ENCODE results near the gene ZFP90. TPM values are rescaled to one million over a fixed set of nuclear protein-coding genes. Genes with fewer than 3 reads are reported as not detected.
"Not testable (repeated sequence)": the region's sequence is repeated elsewhere in the genome, so short reads cannot be mapped to it uniquely, and the experiment has no call there.

Gene ZFP90
- total RNA-seq, 2 donors from 2014 or later, result 27.2 to 30.3 TPM

GRCh38 chr16:68492151-68492542 lies 46.9 kb upstream of the ZFP90 start:
- no peaks in the 10 kb centered on the region for H3K27me3 ChIP-seq (replicated peaks; ENCODE audit: insufficient read depth)
- H3K9me3 ChIP-seq, result no peaks in the 10 kb centered on the region
- no peak overlapping the region for H3K27ac ChIP-seq
- TF ChIP-seq CTCF (IDR thresholded peaks at IDR 0.05) (no peak), POLR2AphosphoS5 (IDR thresholded peaks at IDR 0.05) (no peak), POLR2A (IDR thresholded peaks at IDR 0.05) (no peak)
- DNase-seq (ENCODE audit: low spot score), result no peak
- H3K36me3 ChIP-seq, result no peaks in the 10 kb centered on the region
- intact Hi-C loops (cut with DNase I), result no loop called here
- WGBS, result 79% methylated on average over 11 of the region's 11 CpGs
- no peak overlapping the region for H3K4me3 ChIP-seq
- H3K4me1 ChIP-seq (replicated peaks), result no peaks in the 10 kb centered on the region

GRCh38 chr16:68492543-68493411 lies 46.3 kb upstream of the ZFP90 start:
- Histone ChIP-seq H3K27ac (no peak overlapping the region), H3K9me3 (no peaks in the 10 kb centered on the region), H3K4me1 (replicated peaks) (no peaks in the 10 kb centered on the region), H3K27me3 (replicated peaks; ENCODE audit: insufficient read depth) (no peaks in the 10 kb centered on the region), H3K4me3 (no peak overlapping the region), H3K36me3 (no peaks in the 10 kb centered on the region)
- no peak for DNase-seq (ENCODE audit: low spot score)
- TF ChIP-seq POLR2A (IDR thresholded peaks at IDR 0.05), result no peak
- no peak for TF ChIP-seq CTCF (IDR thresholded peaks at IDR 0.05)
- TF ChIP-seq POLR2AphosphoS5 (IDR thresholded peaks at IDR 0.05), result no peak
- WGBS, result 62% methylated on average over 6 of the region's 6 CpGs
- intact Hi-C loops (cut with DNase I), result no loop called here

- TF ChIP-seq CTCF (IDR thresholded peaks at IDR 0.05), result no peak
- no peaks in the 10 kb centered on the region for H3K4me1 ChIP-seq (replicated peaks)
- no peak overlapping the region for H3K4me3 ChIP-seq
- no peak for DNase-seq (ENCODE audit: low spot score)
- intact Hi-C loops (cut with DNase I), result no loop called here
- no peaks in the 10 kb centered on the region for H3K27me3 ChIP-seq (replicated peaks; ENCODE audit: insufficient read depth)
- H3K36me3 ChIP-seq, result no peaks in the 10 kb centered on the region
- no peak overlapping the region for H3K27ac ChIP-seq
- no peaks in the 10 kb centered on the region for H3K9me3 ChIP-seq
- 85% methylated on average over 5 of the region's 5 CpGs for WGBS
Observed at GRCh38 chr16:68493412-68494070, 45.5 kb upstream of the ZFP90 start.

GRCh38 chr16:68494261-68494660 lies 44.8 kb upstream of the ZFP90 start:
- H3K4me1 ChIP-seq (replicated peaks); H3K9me3 ChIP-seq; H3K27me3 ChIP-seq (replicated peaks; ENCODE audit: insufficient read depth); intact Hi-C loops (cut with DNase I); H3K27ac ChIP-seq; H3K4me3 ChIP-seq; DNase-seq (ENCODE audit: low spot score); H3K36me3 ChIP-seq: not testable (repeated sequence)
- WGBS, result 92% methylated on average over 5 of the region's 5 CpGs

- 75% methylated on average over 8 of the region's 8 CpGs for WGBS
- intact Hi-C loops (cut with DNase I), result no loop called here
- no peak for DNase-seq (ENCODE audit: low spot score)
Observed at GRCh38 chr16:68496689-68497088, 42.4 kb upstream of the ZFP90 start.

More at GRCh38 chr16:68496689-68497088, 42.4 kb upstream of the ZFP90 start:
- Histone ChIP-seq H3K9me3 (no peaks in the 10 kb centered on the region), H3K36me3 (no peaks in the 10 kb centered on the region), H3K27ac (no peak overlapping the region), H3K4me3 (no peak overlapping the region), H3K4me1 (replicated peaks) (no peaks in the 10 kb centered on the region), H3K27me3 (replicated peaks; ENCODE audit: insufficient read depth) (no peaks in the 10 kb centered on the region)
- TF ChIP-seq CTCF (IDR thresholded peaks at IDR 0.05) (no peak), POLR2A (IDR thresholded peaks at IDR 0.05) (no peak), POLR2AphosphoS5 (IDR thresholded peaks at IDR 0.05) (no peak)
